Activated CD4-positive, alpha-beta T cell treated with anti-CD3 and anti-CD28 coated beads for 24 hours (primary cell): Measurements from ENCODE around the gene DDX25.
A peak's percentile ranks its signal among the peaks of the same experiment; 100 is the strongest.
"Not testable (repeated sequence)": the region's sequence is repeated elsewhere in the genome, so short reads cannot be mapped to it uniquely, and the experiment has no call there.

Experiments used
- DNase-seq, 2 donors: peaks; one replicate each; pipeline ENCODE4 v3.0.0-alpha.2; 2020; ENCODE audit warnings: low read depth in 2 of 2

DDX25 gene

DNA sequence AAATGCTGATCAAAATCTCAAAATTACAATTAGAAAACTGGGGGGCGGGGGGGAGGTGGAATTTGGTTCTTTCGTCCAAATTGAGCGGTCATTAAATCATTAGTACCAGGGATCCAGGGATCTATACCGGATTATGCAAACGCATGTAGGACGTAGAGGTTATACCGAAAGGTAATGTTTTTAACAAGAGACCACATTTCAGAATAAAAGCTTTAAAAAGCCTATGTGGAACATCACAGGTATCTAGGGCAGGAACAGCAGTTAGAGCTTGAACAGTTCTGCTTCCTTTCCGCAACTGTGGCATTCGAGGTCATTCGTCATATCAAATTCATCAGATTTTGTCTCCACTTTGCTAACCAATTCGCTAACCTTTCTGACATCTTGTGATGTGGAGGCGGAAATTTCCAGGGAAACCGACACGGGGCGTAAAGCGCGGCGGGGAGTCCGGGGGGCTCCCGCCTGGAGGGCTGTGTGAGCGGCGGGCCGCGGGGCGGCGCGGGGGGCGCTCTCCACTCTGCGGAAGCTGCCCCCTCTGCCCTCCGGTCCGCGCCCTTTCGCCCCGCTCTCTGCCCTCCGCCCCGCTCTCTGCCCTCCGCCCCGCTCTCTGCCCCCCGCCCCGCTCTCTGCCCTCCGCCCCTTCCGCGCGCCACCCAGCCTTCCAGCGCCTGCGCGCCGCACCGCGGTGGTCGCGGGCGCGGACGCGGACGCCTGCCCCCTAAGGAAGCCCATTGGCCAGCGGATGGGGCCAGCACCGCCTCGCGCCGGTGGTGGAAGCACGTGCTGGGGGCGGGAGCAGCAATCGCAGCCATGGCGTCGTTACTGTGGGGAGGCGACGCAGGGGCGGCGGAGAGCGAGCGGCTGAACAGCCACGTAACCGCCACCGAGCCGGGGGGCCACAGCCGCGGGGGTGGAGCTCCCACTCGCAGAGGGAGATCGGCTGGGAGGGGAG, at the start of gene DDX25:
TSS of gene DDX25 (plus strand) at position 798 of the 949 bp plus-strand sequence. CDS start at position 808, 10 bp downstream.
- no peak for DNase-seq

DNA sequence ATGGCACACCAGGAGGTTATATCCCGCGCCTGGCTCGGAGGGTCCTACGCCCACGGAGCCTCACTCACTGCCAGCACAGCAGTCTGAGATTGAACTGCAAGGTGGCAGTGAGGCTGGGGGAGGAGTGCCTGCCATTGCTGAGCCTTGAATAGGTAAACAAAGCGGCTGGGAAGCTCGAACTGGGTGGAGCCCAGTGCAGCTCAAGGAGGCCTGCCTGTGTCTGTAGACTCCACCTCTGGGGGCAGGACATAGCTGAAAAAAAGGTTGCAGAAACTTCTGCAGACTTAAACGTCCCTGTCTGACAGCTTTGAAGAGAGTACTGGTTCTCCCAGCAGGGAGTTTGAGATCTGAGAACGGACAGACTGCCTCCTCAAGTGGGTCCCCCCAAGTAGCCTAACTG, 46.6 kb upstream of the DDX25 start:
- not testable (repeated sequence) for DNase-seq

DNA sequence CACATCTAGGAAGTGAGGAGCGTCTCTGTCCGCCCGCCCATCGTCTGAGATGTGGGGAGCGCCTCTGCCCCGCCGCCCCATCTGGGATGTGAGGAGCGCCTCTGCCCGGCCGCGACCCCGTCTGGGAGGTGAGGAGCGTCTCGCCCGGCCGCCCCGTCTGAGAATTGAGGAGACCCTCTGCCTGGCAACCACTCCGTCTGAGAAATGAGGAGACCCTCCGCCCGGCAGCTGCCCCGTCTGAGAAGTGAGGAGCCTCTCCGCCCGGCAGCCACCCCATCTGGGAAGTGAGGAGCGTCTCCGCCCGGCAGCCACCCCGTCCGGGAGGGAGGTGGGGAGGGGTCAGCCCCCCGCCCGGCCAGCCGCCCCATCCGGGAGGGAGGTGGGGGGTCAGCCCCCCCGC, 41.5 kb upstream of the DDX25 start:
- DNase-seq = not testable (repeated sequence)

DNA sequence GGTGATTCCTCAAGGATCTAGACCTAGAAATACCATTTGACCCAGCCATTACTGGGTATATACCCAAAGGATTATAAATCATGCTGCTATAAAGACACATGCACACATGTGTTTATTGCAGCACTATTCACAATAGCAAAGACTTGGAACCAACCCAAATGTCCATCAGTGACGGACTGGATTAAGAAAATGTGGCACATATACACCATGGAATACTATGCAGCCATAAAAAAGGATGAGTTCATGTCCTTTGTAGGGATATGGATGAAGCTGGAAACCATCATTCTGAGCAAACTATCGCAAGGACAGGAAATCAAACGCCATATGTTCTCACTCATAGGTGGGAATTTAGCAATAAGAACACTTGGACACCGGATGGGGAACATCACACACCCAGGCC, 39.0 kb upstream of the DDX25 start:
- not testable (repeated sequence) for DNase-seq

DNA sequence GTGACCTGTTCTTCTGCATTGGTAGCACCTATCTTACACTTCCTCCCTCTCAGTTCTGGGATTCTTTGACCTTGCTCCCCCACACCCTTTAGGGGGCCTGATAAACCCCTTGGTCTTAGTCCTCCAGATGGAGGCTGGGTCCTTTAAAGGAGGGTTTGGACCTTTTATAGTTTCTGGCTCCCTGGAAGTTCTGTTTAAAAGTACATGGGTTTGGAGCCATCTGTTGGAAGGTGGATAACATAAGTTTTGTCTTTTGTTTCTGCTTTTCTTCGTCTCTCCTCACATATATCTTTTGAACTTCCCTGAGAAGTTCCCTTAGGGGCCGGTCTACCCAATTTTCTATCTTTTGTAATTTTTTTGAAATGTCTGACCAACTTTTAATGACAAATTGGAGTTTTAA, 34.8 kb upstream of the DDX25 start:
- no peak for DNase-seq

DNA sequence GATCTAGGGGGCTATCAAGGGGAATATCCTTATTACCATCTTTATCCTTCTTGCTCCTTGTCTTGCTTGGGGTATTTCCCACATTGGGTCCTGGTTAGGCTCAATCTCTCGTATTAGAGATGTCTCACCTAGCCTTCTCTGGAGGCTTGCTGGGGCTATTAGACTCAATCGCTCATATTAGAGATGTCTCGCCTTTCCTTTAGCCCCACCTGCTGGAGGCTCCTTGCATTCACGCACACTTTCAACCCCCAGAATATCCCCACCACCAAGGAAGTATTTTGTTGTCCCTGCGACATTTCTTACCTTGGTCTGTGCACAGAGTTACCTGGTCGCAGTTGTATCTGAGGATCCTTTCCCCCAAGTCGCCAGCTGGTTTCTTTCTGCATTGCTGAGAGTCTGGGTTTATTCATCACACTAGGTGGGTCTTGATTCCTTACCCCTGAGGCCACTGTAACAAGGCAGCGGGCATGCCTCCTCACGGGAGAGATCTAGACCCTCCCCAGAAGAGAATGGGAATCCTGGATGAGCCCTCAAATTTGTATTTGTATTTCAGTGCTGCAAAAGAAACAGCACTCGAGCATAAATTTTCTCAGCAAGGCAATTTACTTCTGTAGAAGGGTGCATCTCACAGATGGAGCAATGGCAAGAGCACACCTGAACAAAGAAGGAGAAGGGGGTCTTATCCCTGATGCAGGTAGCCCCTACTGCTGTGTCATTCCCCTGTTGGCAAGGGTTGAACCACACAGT, 32.7 kb upstream of the DDX25 start:
- no peak for DNase-seq

DNA sequence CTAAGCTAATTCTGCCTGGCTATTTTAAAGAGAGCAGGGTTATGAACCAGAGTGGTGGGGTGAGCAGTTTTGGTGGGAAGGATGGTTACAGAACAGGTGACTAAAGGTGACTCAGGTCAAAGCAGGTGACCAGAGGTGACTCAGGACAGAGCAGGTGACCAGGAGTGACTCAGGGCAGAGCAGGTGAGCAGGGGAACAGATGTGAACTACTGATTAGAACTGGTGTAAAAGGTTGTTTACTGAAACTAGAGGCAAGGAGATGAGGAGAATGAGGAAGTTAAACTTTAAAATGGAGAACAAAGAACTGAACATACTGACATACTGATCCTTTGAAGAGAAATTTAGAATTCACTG, 32.2 kb upstream of the DDX25 start:
- no peak for DNase-seq

DNA sequence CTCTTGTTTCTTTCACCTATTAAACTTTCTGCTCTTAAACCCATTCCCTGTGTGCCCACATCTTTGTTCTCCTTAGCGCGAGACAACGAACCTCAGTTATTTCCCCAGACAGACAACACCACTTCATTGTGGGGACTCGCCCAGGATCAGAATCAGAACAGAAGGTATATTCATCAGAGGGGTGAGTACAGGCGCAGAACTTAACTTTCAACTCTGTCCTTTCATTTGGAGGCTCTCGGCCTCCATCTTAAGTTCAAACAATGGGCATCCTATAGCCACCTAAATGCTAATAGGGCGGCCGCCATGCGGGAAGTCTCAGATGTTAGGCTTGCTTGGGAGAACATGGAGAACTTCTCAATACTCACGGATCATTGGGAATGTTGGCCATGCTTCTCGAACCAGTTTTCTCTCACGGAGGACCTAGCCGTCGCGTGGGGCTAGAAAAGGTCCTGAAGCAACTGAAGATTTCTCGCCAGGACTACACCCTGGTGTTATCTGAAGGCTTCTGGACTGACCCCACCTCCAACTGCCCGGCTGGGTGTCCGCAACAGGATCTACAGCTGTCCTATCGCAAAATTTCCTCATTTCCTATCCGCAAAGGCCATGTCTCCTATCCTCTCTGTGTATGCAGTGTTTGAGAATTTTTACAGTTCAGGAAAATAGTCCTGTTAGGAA, 30.3 kb upstream of the DDX25 start:
- DNase-seq = no peak

DNA sequence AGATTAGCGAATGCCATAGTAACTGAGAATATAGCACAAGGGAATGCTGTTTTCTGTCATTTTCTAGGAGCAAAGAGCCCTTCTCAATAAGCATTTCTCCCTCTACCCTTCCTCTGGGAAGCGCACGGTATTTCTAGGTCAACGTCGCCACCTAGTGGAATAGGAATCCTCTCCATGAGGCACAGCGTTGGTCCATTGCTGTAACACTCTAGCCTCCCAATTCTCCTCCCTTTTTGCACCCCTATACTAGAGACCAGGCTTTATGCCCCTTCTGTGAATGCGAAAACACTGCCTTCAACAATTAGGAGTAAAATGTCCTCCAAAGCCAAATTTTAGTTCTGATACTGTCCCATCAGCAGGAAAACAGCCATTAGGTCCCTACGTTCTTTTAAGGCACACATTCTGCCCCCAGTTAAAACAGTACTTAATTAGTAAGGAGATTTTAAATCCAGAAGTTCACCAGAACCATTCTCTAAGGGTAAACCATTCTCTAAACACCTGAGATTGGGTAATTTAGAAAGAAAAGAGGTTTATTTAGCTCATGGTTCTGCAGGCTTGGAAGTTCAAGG, 29.7 kb upstream of the DDX25 start:
- peak; percentile 27 to 31 for DNase-seq

DNA sequence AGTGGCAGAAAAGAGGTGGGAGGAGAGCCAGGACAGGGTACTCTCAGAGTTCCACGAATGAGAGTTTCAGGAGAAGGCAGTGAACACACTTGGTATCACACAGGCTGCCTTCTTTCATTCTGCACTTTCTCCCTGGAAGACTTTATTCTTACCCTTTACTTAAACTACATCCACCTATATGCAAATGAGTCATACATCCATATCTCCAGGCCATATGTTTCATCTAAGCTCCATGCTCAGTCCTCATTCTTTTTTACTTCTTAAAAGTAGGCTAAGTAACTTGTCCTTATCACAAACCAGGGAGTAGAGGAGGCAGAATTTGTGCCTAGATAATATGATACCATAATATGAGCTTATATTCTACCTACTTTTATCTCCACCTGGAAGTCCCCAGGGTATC, 23.0 kb upstream of the DDX25 start:
- no peak for DNase-seq

DNA sequence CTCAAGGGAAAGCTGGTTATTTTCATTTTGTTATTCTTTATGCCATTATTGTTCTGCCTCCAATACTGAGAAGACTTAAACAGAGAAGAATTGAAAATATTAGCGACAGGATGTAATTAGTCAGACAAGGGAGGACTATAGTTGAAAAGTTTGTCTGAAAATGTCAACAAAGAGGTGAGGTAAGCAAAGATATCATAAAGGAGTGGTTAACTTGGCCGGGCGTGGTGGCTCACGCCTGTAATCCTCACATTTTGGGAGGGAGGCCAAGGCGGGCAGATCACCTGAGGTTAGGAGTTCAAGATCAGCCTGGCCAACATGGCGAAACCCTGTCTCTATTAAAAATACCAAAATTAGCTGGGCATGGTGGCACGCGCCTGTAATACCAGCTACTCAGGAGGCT, 20.9 kb upstream of the DDX25 start:
- no peak for DNase-seq

DNA sequence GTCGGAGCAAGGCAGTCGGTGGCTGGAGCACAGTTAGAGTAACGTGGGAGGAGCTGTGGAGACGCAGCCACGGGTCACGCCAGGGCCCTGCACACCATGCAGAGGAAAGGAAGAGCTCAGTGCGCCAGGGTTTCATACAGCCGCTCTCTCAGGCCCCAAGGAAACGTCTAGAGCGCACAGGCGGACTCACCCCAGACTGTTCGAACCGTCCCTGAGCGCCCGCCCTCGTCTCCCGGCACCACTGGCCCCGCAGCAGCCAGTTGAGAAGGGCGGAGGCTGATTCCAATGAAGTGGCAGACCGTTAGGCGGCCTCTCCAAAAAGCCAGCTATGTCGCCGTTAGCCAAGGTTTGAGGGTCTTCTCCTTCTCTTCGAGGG, 17.3 kb upstream of the DDX25 start:
- DNase-seq = peak; percentile 11 to 20

DNA sequence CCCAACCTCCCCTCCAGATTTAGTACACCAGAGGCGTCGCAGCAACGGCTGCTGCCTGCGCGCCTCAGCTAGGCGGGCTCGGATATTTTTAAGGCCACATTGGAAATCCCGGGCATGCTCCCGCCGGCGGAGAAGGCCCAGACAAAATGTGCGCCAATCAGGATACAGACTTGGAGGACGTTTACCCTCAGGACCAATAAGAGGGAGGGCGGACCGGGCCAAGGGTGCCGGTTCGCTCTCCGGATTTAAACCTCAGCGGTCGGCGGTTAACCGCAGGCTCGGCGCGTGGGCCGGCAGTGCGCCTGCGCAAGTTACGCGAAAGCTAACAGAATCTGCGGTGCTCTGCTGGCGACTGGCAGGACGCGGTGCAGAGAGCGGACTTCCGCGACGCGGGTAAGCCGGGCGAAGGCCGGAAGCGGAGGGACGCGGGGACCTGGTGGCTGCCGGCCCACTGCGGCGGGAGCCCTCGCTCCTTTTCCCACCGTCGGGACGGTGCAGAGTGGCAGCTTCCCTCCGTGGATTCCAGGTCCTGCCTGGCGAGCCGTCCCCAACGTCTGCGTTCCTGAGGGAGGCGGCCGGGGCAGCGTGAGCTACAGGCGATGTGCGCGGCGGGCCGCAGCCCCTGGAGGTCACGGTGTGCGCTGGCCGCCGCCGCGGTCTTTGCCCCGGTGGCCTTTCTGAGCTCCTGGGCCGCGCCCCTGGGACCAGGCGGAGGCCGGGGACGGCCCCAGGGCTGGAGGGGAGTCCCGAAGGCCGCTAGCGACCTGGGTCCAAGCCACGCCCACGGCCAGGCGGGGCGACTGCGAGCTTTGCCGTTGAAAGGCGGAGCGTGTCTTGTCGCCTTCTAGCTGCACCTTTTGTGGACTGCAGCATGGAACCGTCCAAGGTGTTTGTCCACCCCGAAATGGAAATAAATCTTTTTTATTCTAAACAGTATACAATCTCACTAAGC, 16.7 kb upstream of the DDX25 start, which contains the start of gene HYLS1:
TSS of gene HYLS1 (plus strand) at position 296 of the 952 bp plus-strand sequence. CDS start 11,701 bp downstream, outside the sequence.
- DNase-seq = peak; percentile 88 to 93

DNA sequence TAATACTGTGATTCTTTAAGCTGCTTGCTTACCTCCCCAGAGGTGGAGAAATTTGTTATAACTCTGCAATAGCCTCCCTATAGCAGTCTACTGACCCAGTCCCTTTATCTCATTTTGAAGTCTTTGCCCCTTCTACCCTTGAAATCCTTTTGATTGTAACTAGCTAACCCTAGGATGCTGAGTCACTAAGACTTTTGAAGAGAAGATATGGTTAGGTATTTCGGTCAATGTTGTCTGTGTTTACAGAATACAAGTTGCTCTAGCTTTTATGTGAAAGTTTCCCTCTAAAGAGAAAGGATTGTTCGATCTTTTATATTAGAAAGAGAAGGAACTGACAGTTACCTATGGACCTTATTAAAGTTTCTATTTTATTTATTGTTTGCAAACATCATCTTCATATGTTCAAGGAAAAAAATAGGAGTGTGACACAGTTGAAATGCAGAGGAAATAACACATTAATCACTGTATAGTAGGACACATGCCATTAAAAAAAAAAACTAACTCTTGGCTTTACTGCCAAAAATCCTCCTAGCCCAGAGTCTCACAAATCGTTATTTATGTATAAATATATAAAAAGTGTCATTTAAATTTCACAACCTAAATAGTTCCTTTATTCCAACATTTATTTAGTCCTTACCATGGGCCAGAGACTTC, 13.7 kb upstream of the DDX25 start:
- no peak for DNase-seq

DNA sequence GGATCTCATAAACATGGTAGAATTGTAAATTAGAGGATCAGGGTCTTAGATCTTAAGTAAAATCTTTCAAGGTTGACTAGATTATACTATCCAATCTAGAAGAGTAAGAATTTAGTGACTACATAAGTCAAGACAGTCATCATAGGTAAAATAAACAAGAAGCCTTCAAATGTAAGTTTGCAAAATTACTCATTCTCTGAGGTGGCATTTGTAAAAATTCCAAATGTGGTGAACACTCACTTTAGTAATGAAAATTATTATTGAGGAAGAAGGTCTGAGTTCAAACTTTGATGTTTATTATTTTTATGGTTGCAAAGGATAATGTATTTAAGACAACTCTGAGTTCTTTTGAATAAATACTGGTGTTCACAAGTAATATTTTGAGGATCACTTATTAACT, 12.2 kb upstream of the DDX25 start:
- DNase-seq = no peak

DNA sequence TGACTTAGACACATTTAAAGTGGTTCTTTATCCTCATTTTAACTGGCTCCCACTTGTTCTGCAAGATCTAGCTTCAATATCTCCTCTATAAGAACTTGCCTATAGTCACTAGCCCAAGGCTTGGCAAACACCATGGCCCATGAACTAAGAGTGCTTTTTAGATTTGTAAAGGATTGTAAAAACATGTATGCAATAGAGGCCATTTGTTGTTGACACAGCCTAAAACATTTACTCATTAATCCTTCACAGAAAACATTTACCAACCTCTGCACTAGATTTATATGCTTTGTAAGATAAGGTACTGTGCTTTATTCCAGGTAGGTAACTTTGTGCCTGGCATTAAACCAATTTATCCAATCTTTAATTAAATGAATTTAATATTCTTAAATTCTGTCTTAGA, 11.3 kb upstream of the DDX25 start:
- no peak for DNase-seq

DNA sequence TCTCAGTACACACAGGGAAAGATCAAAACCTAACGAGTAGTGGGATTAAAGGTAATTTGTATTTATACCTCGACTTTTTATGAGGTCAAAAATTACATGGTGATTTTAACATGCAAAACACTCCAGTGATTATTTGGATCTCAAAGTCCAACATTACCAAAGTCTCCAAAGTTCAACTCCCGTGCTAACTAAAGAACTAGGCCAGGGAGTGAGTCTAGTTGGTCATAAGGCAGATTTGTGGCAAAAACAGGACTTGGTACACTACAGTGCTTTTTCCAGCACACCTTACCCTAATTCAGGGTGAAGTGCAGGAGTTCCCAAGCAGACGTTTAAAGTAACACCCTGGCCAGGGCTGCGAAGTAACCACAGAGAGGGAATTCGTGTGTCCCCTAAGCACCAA, 2.4 kb upstream of the DDX25 start:
- no peak for DNase-seq

DNA sequence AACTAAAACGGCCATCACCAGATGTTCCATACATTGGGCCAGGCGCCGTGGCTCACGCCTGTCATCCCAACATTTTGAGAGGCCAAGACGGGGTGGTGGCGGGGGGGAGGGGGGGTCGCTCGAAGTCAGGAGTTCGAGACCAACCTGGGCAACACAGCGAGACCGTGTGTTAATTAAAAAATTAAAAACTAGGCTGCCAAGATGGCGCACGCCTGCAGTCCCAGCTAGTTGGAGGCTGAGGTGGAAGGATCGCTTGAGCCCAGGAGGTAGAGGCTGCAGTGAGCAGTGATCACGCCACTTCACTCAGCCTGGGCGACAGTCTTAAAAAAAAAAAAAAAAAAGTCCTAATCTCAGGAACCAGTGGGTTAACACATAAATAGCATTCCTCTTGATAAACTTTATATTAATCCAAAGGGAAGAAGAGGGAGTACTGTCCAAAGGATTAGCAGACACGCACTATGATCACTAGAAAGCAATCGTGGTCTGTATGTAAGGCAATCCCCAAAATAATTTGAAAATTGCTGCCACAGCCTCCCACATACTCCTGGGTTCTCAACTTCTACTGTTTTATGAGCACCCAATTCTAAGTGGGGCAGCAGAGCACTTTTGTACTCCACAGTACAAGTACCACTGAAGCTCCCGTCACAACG, 1.9 kb upstream of the DDX25 start:
- no peak for DNase-seq

DNA sequence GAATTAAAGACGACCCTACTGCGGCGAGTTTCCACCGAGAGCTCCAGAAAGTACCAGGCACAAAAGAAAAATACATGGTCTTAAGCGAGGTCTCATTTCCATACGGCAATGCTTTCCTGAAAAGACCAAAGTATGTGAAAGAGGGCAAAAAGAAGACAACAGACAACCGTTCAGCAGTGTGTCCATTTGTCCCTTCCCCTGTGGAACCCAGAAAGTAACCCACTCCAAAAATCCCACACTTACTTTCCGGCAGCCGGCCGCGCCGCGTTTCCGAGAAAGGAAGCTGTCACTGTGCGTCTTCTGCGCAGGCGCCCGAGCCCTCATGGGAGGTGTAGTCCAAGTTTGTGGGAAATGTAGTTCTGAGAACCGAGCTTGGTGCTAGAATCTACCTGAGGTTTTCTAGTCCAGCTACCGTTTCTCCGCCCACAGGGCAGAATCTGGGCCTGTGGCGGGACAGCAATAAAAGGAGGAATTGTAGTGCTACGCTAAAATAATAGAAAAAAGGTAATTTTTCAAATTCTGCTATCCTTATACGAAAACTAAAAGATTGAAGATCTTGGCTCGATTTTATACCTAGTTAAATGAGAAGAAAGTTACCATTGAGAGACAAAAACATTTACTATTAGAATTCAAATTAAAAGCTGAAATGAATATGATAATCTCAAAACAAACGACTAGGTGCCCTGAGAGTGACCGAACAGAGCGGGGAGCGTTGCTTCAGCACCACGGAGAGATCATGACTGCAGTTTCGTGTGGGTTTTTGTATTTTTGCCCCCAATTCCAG, 1.2 kb upstream of the DDX25 start, which contains the start of gene PUS3:
TSS of gene PUS3 (minus strand) at position 280 of the 784 bp plus-strand sequence. CDS start 6,922 bp downstream, outside the sequence.
- peak; percentile 76 to 81 for DNase-seq
